ENCODE measurements around the gene NKX2-4.

The NKX2-4 gene

GRCh38 chr20:21358737-21359136 lies 38.6 kb downstream of the NKX2-4 start:
- DNase-seq (ENCODE audit: low spot score), result no peak

- DNase-seq (ENCODE audit: low spot score), result no peak
These were observed 39.5 kb downstream of the NKX2-4 start for GRCh38 chr20:21357844-21358243.

GRCh38 chr20:21356386-21356785 lies 40.9 kb downstream of the NKX2-4 start:
- no peak for DNase-seq (ENCODE audit: low spot score)

GRCh38 chr20:21355981-21356380 lies 41.3 kb downstream of the NKX2-4 start:
- DNase-seq (ENCODE audit: low spot score), result no peak

- DNase-seq (ENCODE audit: low spot score), result no peak
These were observed 44.1 kb downstream of the NKX2-4 start for GRCh38 chr20:21353236-21353635.

- no peak for DNase-seq (ENCODE audit: low spot score)
These were observed 44.6 kb downstream of the NKX2-4 start for GRCh38 chr20:21352703-21353102.
